ENCODE measurements around the gene CHCHD3. TPM values are rescaled to one million over a fixed set of nuclear protein-coding genes. Genes with fewer than 3 reads are reported as not detected.

CHCHD3 gene
- total and polyA plus RNA-seq, 4 donors: 25.5 to 37.8 (median 31.8) TPM

DNA sequence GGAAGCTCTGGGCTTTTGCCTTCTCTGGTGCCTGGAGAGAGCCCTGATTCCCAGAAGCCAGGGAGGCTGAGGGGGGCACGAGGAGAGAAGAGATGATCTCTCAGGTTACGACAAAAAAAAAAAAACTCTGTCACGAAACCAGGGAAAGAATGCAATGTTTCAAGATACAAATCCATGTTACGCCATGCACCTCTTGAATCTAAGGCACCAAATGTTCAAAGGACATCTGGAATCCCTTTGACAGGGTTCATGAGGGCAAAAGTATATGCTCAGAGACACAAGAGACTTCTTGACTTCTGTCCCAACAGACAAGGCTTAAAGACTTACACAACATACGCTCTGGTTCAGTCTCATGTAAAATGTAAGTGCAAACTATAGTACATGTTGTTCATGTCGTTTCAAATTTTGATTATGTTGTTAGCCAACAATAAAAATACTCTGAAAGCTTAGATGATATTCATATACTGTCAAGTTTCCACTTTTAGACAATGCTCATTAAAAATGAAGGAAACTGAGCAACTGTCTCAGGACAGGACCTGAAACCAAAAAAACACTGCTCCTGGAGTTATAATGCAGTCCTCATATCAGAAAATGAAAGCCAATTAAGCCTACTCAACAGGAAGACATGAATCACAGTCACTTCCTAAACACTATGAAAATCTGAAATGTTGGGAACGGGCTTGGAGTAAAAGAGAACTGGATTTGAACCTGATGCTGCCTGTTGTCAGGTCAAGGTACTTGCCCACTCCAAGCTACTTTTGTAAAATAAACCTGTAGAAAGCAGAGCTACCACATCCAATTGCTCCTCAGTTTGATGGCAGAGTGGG, 72.3 kb downstream of the CHCHD3 start:
- Histone ChIP-seq H3K9me3 (ENCODE audit: control insufficient read depth in 4 of 4, low read length in 3 of 4) (peaks cover 0 to 2% (median 0%) of the 10 kb centered on the region in 4 donors), H3K27me3 (ENCODE audit: control insufficient read depth in 4 of 4, insufficient read depth in 4 of 4, low read length in 3 of 4) (no peaks in the 10 kb centered on the region), H3K36me3 (ENCODE audit: control insufficient read depth in 4 of 4, insufficient read depth in 3 of 4, low read depth in 1 of 4, low read length in 3 of 4) (no peaks in the 10 kb centered on the region), H3K27ac (ENCODE audit: low read depth in 1 of 2, low read length in 2 of 2) (no peak overlapping the region), H3K4me1 (ENCODE audit: control insufficient read depth in 4 of 4, insufficient read depth in 4 of 4, low read length in 3 of 4) (peaks cover 0 to 2% (median 0%) of the 10 kb centered on the region in 4 donors), H3K4me3 (ENCODE audit: low read depth in 1 of 3, low read length in 3 of 3) (no peak overlapping the region), H3K9ac (ENCODE audit: low read depth in 1 of 2, low read length in 2 of 2) (no peak overlapping the region)
- WGBS: 90% methylated on average over 7 of the region's 7 CpGs
- no peak for TF ChIP-seq GABPA (IDR thresholded peaks at IDR 0.05 in 1 of 2, conservative IDR thresholded peaks at IDR 0.05 in 1 of 2)
- TF ChIP-seq TAF1 (conservative IDR thresholded peaks at IDR 0.05): no peak
- no peak for TF ChIP-seq EGR1 (IDR thresholded peaks at IDR 0.05; ENCODE audit: low read depth in 2 of 2)
- TF ChIP-seq REST (IDR thresholded peaks at IDR 0.05): no peak
- TF ChIP-seq MAX (IDR thresholded peaks at IDR 0.05): no peak
- no peak for TF ChIP-seq FOXA2 (IDR thresholded peaks at IDR 0.05)
- no peak for TF ChIP-seq FOXA1 (IDR thresholded peaks at IDR 0.05)
- TF ChIP-seq YY1 (IDR thresholded peaks at IDR 0.05): no peak
- TF ChIP-seq JUND (IDR thresholded peaks at IDR 0.05): no peak
- no peak for TF ChIP-seq HNF4A (conservative IDR thresholded peaks at IDR 0.05)
- no peak for TF ChIP-seq RAD21 (IDR thresholded peaks at IDR 0.05)
- no peak for TF ChIP-seq RXRA (IDR thresholded peaks at IDR 0.05)
- TF ChIP-seq SP1 (IDR thresholded peaks at IDR 0.05): no peak
- TF ChIP-seq, protein P1, sequence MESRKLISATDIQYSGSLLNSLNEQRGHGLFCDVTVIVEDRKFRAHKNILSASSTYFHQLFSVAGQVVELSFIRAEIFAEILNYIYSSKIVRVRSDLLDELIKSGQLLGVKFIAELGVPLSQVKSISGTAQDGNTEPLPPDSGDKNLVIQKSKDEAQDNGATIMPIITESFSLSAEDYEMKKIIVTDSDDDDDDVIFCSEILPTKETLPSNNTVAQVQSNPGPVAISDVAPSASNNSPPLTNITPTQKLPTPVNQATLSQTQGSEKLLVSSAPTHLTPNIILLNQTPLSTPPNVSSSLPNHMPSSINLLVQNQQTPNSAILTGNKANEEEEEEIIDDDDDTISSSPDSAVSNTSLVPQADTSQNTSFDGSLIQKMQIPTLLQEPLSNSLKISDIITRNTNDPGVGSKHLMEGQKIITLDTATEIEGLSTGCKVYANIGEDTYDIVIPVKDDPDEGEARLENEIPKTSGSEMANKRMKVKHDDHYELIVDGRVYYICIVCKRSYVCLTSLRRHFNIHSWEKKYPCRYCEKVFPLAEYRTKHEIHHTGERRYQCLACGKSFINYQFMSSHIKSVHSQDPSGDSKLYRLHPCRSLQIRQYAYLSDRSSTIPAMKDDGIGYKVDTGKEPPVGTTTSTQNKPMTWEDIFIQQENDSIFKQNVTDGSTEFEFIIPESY (IDR thresholded peaks at IDR 0.05): no peak
- TF ChIP-seq, protein P2, sequence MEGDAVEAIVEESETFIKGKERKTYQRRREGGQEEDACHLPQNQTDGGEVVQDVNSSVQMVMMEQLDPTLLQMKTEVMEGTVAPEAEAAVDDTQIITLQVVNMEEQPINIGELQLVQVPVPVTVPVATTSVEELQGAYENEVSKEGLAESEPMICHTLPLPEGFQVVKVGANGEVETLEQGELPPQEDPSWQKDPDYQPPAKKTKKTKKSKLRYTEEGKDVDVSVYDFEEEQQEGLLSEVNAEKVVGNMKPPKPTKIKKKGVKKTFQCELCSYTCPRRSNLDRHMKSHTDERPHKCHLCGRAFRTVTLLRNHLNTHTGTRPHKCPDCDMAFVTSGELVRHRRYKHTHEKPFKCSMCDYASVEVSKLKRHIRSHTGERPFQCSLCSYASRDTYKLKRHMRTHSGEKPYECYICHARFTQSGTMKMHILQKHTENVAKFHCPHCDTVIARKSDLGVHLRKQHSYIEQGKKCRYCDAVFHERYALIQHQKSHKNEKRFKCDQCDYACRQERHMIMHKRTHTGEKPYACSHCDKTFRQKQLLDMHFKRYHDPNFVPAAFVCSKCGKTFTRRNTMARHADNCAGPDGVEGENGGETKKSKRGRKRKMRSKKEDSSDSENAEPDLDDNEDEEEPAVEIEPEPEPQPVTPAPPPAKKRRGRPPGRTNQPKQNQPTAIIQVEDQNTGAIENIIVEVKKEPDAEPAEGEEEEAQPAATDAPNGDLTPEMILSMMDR (IDR thresholded peaks at IDR 0.05; ENCODE audit: low read depth, low read length, missing input control): no peak
- TF ChIP-seq HNF4G (IDR thresholded peaks at IDR 0.05): no peak
- no peak for TF ChIP-seq ATF3 (IDR thresholded peaks at IDR 0.05)
- no peak for DNase-seq (ENCODE audit: low spot score)

All from liver (tissue), 9 donors.